Nephron progenitor cell (in vitro differentiated cells): Measurements from ENCODE around the gene HNRNPL.
"Not testable (repeated sequence)": the region's sequence is repeated elsewhere in the genome, so short reads cannot be mapped to it uniquely, and the experiment has no call there.

Source experiments
- DNase-seq: peaks from one replicate; pipeline ENCODE4 v3.0.0; 2021
- H3K27ac Mint-ChIP-seq: 2 replicates; pipeline ENCODE4 v1.8.0; 2021; ENCODE audit warnings: mild to moderate bottlenecking, moderate library complexity, mixed read lengths
- H3K27me3 Mint-ChIP-seq: 2 replicates; pipeline ENCODE4 v1.8.0; 2021; ENCODE audit warnings: mild to moderate bottlenecking, low read depth, mixed read lengths; ENCODE audit not compliant: poor library complexity
- H3K36me3 Mint-ChIP-seq: 2 replicates; pipeline ENCODE4 v1.8.0; 2021; ENCODE audit warnings: low read depth, mixed read lengths
- H3K4me1 Mint-ChIP-seq: 2 replicates; pipeline ENCODE4 v1.8.0; 2021; ENCODE audit warnings: mixed read lengths
- H3K4me3 Mint-ChIP-seq: 2 replicates; pipeline ENCODE4 v1.8.0; 2021; ENCODE audit warnings: mild to moderate bottlenecking, moderate library complexity, mixed read lengths
- H3K9me3 Mint-ChIP-seq: 2 replicates; pipeline ENCODE4 v1.8.0; 2021; ENCODE audit warnings: mild to moderate bottlenecking, moderate library complexity, mixed read lengths
- TF ChIP-seq, protein P1 (sequence below): fragments of 200-600 bp; sonication (generic); IDR thresholded peaks from 2 replicates; pipeline ENCODE4 v1.5.0; 2021; ENCODE audit warnings: antibody characterized with exemption

Gene HNRNPL

DNA sequence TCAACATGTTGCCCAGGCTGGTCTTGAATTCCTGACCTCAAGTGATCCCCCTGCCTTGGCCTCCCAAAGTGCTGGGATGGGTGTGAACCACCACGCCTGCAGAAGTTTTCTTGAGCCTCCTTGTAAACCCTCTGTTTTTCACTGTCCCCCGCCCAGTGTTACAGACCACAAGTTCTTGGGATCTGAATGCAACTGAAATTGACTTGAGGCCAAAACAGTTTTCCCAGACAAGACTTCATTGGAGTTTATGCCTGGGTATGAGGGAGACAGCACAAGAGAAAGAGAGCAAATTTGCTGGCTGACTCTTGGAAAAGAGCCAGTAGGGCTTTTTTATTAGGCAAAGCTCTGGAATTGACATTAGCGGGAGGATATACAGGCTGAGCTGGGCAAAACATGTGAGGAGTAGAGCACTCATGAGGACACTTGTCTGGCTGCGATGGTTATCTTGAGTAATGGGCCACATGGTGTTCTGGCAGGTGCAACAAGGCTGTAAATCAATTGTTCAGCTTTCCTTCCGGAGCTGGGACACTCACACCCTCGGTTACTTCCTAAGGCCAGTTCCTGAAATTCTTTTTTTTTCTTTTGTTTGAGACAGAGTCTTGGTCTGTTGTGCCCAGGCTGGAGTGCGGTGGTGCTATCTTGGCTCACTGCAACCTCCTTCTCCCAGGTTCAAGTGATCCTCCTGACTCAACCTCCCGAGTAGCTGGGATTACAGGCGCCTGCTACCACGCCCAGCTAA lies 12.7 kb upstream of the HNRNPL start:
- peak overlapping the region; percentile 86 for H3K27ac Mint-ChIP-seq
- H3K27me3 Mint-ChIP-seq: peaks cover 3% of the 10 kb centered on the region
- TF ChIP-seq, protein P1, sequence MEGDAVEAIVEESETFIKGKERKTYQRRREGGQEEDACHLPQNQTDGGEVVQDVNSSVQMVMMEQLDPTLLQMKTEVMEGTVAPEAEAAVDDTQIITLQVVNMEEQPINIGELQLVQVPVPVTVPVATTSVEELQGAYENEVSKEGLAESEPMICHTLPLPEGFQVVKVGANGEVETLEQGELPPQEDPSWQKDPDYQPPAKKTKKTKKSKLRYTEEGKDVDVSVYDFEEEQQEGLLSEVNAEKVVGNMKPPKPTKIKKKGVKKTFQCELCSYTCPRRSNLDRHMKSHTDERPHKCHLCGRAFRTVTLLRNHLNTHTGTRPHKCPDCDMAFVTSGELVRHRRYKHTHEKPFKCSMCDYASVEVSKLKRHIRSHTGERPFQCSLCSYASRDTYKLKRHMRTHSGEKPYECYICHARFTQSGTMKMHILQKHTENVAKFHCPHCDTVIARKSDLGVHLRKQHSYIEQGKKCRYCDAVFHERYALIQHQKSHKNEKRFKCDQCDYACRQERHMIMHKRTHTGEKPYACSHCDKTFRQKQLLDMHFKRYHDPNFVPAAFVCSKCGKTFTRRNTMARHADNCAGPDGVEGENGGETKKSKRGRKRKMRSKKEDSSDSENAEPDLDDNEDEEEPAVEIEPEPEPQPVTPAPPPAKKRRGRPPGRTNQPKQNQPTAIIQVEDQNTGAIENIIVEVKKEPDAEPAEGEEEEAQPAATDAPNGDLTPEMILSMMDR: no peak
- peaks cover 7% of the 10 kb centered on the region for H3K9me3 Mint-ChIP-seq
- H3K4me1 Mint-ChIP-seq: peaks cover 55% of the 10 kb centered on the region
- H3K4me3 Mint-ChIP-seq: no peak overlapping the region
- DNase-seq: no peak
- no peaks in the 10 kb centered on the region for H3K36me3 Mint-ChIP-seq

- peaks cover 6% of the 10 kb centered on the region for H3K27me3 Mint-ChIP-seq
- H3K36me3 Mint-ChIP-seq: peaks cover 5% of the 10 kb centered on the region
Observed at GRCh38 chr19:38861368-38861767, 11.6 kb upstream of the HNRNPL start.

DNA sequence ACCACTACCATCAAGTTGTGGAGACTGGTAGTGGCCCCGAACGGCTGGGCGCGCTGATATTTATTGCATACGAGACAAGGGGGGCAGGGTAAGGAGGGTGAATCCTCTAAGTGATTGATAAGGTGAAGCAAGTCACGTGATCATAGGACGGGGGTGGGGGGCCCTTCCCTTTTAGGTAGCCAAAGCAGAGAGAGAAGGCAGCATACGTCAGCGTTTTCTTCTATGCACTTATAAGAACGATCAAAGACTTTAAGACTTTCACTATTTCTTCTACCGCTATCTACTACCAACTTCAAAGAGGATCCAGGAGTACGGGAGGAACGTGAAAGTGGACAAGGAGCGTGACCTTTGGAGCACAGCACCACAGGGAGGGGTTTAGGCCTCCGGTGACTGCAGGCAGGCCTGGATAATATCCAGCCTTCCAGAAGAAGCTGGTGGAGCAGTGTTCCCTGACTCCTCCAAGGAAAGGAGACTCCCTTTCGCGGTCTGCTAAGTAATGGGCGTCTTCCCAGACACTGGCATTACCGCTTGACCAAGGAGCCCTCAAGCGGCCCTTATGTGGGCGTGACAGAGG lies 9.9 kb upstream of the HNRNPL start:
- Mint-ChIP-seq H3K4me3 (peak overlapping the region; percentile 23), H3K27ac (peak overlapping the region; percentile 95), H3K4me1 (peaks cover 46% of the 10 kb centered on the region), H3K9me3 (peaks cover 21% of the 10 kb centered on the region)
- not testable (repeated sequence) for H3K36me3 Mint-ChIP-seq, DNase-seq, H3K27me3 Mint-ChIP-seq

More at GRCh38 chr19:38861368-38861767, 11.6 kb upstream of the HNRNPL start:
- no peak for DNase-seq
- Mint-ChIP-seq H3K4me3 (no peak overlapping the region), H3K4me1 (peaks cover 60% of the 10 kb centered on the region), H3K27ac (no peak overlapping the region), H3K9me3 (peaks cover 18% of the 10 kb centered on the region)
- TF ChIP-seq, protein P1: no peak

DNA sequence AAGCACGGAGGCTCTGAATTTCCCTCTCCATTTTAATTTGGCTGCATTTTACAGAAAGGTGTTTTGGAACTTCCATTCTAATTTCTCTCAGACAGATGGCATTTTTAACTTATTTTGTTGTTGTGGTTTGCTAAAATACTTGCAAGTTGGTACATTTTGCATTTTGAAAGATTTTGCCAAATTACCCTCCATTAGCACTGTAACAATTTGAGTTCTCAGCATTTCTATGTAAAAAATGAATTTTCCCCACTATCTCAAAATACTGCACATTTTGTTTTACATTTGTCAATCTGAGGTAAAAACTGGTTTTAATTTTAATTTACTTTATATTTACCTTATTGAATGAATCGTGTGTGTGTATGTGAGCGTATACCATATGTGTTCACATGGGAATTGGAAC lies 7.0 kb upstream of the HNRNPL start:
- H3K9me3 Mint-ChIP-seq: peaks cover 33% of the 10 kb centered on the region
- DNase-seq: no peak
- H3K4me1 Mint-ChIP-seq: peaks cover 42% of the 10 kb centered on the region
- H3K27me3 Mint-ChIP-seq: peaks cover 3% of the 10 kb centered on the region
- no peak overlapping the region for H3K4me3 Mint-ChIP-seq
- no peak overlapping the region for H3K27ac Mint-ChIP-seq
- TF ChIP-seq, protein P1: no peak
- peaks cover 5% of the 10 kb centered on the region for H3K36me3 Mint-ChIP-seq

- peaks cover 47% of the 10 kb centered on the region for H3K4me1 Mint-ChIP-seq
- not testable (repeated sequence) for DNase-seq, H3K36me3 Mint-ChIP-seq, H3K27me3 Mint-ChIP-seq, H3K27ac Mint-ChIP-seq, H3K4me3 Mint-ChIP-seq
- H3K9me3 Mint-ChIP-seq: peaks cover 33% of the 10 kb centered on the region
Observed at GRCh38 chr19:38855751-38856150, 6.0 kb upstream of the HNRNPL start.

GRCh38 chr19:38854961-38855360 lies 5.2 kb upstream of the HNRNPL start:
- not testable (repeated sequence) for H3K27ac Mint-ChIP-seq, DNase-seq, H3K27me3 Mint-ChIP-seq, H3K36me3 Mint-ChIP-seq, H3K4me3 Mint-ChIP-seq
- Mint-ChIP-seq H3K9me3 (peaks cover 33% of the 10 kb centered on the region), H3K4me1 (peaks cover 46% of the 10 kb centered on the region)

DNA sequence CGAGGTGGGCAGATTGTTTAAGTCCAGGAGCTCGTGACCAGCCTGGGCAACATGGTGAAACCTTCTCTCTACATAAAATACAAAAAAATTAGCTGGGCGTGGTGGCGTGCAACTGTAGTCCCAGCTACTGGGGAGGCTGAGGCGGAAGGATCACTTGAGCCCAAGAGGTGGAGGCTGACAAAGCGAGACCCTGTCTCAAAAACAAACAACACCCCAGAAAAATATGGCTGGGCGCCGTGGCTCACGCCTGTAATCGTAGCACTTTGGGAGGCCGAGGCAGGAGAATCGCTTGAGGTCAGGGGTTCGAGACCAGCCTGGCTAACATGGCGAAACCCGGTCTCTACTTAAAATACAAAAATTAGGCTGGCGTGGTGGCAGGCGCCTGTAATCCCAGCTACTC lies 3.4 kb upstream of the HNRNPL start:
- peaks cover 14% of the 10 kb centered on the region for H3K36me3 Mint-ChIP-seq
- TF ChIP-seq, protein P1: no peak
- H3K9me3 Mint-ChIP-seq: peaks cover 33% of the 10 kb centered on the region
- H3K4me1 Mint-ChIP-seq: peaks cover 43% of the 10 kb centered on the region
- peak overlapping the region; percentile 90 for H3K4me3 Mint-ChIP-seq
- peaks cover 7% of the 10 kb centered on the region for H3K27me3 Mint-ChIP-seq
- no peak for DNase-seq
- peak overlapping the region; percentile 39 for H3K27ac Mint-ChIP-seq
